Activated naive CD8-positive, alpha-beta T cell treated with anti-CD3 and anti-CD28 coated beads, Interleukin-2, amount 50 U/mL, for 24 hours (primary cell): ENCODE results near the gene NDUFA3.

Experiments
- ATAC-seq: fragments of 150-1000 bp; cut with Tn5 transposase; one replicate; pipeline ENCODE4 v1.10.0; 2021
- DNase-seq: peaks from one replicate; pipeline ENCODE4 v3.0.0; 2021
- H3K27ac Mint-ChIP-seq: one replicate; pipeline ENCODE4 v1.8.0; 2021; ENCODE audit warnings: mild to moderate bottlenecking, mixed read lengths
- H3K27me3 Mint-ChIP-seq: one replicate; pipeline ENCODE4 v1.8.0; 2021; ENCODE audit warnings: mixed read lengths
- H3K36me3 Mint-ChIP-seq: one replicate; pipeline ENCODE4 v1.8.0; 2021; ENCODE audit warnings: low read depth, mixed read lengths
- H3K4me1 Mint-ChIP-seq: one replicate; pipeline ENCODE4 v1.8.0; 2021; ENCODE audit warnings: mixed read lengths
- H3K4me3 Mint-ChIP-seq: one replicate; pipeline ENCODE4 v1.8.0; 2021; ENCODE audit warnings: mild to moderate bottlenecking, moderate library complexity, mixed read lengths
- H3K9me3 Mint-ChIP-seq: one replicate; pipeline ENCODE4 v1.8.0; 2021; ENCODE audit warnings: mixed read lengths

The NDUFA3 gene

DNA sequence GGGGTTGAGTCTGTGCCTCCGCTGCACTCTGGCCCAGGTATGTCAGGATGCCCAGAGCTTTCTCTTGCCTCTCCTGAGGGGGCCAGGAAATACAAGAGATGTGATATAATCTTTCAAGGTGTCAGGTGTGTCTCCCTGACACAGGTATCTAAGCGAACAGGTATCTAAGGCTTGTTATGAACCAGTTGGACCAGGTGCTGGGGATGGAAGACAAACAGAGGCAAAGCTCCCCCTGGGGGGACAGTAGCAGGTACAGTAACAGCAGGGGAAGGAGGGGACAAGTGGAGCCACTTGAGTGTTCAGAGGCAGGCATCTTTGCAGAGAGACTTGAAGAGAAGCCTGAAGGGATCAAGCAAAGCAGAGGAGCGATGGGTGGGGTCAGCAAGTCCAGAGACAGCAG is 54.3 kb downstream of the NDUFA3 start:
- peak overlapping the region; percentile 16 for H3K27ac Mint-ChIP-seq
- peaks cover 51% of the 10 kb centered on the region for H3K4me1 Mint-ChIP-seq
- H3K9me3 Mint-ChIP-seq, result no peaks in the 10 kb centered on the region
- H3K27me3 Mint-ChIP-seq, result no peaks in the 10 kb centered on the region
- ATAC-seq (no peak), DNase-seq (no peak)
- peaks cover 26% of the 10 kb centered on the region for H3K36me3 Mint-ChIP-seq
- H3K4me3 Mint-ChIP-seq, result no peak overlapping the region
